DOHH2 (cell line): ENCODE measurements around the gene EEFSEC.

Experiments
- H3F3A ChIP-seq: fragments of 200-600 bp; sonication (generic), shearing (Covaris generic); 2 replicates; pipeline ENCODE4 v1.6.0; 2016; ENCODE audit warnings: antibody characterized with exemption, mild to moderate bottlenecking; ENCODE audit not compliant: control insufficient read depth, insufficient read depth
- H3K27ac ChIP-seq: fragments of 200-600 bp; sonication (generic); 2 replicates; pipeline ENCODE4 v1.5.1; 2014; ENCODE audit warnings: low read depth, mild to moderate bottlenecking, low read length, moderate library complexity
- H3K27me3 ChIP-seq: fragments of 200-600 bp; sonication (generic); 2 replicates; pipeline ENCODE4 v1.6.1; 2014; ENCODE audit warnings: mild to moderate bottlenecking, low read length, mixed read lengths; ENCODE audit not compliant: control insufficient read depth
- H3K36me3 ChIP-seq: fragments of 200-600 bp; sonication (generic); 2 replicates; pipeline ENCODE4 v1.6.1; 2014; ENCODE audit warnings: mild to moderate bottlenecking, low read length, moderate library complexity, mixed read lengths; ENCODE audit not compliant: control insufficient read depth
- H3K4me1 ChIP-seq: fragments of 200-600 bp; sonication (generic); 2 replicates; pipeline ENCODE4 v1.6.1; 2014; ENCODE audit warnings: mild to moderate bottlenecking, low read length, mixed read lengths; ENCODE audit not compliant: control insufficient read depth
- H3K4me2 ChIP-seq: fragments of 200-600 bp; sonication (generic); 2 replicates; pipeline ENCODE4 v1.6.0; 2014; ENCODE audit warnings: mild to moderate bottlenecking, low read length, moderate library complexity
- H3K4me3 ChIP-seq: fragments of 200-600 bp; sonication (generic); 2 replicates; pipeline ENCODE4 v1.5.1; 2014; ENCODE audit warnings: mild to moderate bottlenecking, low read length, mixed read lengths
- H3K79me2 ChIP-seq: fragments of 200-600 bp; sonication (generic); 2 replicates; pipeline ENCODE4 v1.6.1; 2014; ENCODE audit warnings: mild to moderate bottlenecking, low read length, mixed read lengths; ENCODE audit not compliant: control insufficient read depth
- H3K9me2 ChIP-seq: fragments of 200-600 bp; sonication (generic); replicated peaks from 2 replicates; pipeline ENCODE4 v1.6.1; 2014; ENCODE audit warnings: mild to moderate bottlenecking, low read length, mixed read lengths; ENCODE audit not compliant: control insufficient read depth
- H3K9me3 ChIP-seq: fragments of 200-600 bp; sonication (generic); 2 replicates; pipeline ENCODE4 v1.6.1; 2014; ENCODE audit warnings: antibody characterized with exemption, low read length, mixed read lengths; ENCODE audit not compliant: control insufficient read depth, insufficient read depth
- H4K20me1 ChIP-seq: fragments of 200-600 bp; sonication (generic); 2 replicates; pipeline ENCODE4 v1.6.0; 2014; ENCODE audit warnings: low read depth, mild to moderate bottlenecking, antibody characterized with exemption, low read length, moderate library complexity; ENCODE audit not compliant: control insufficient read depth, insufficient read depth
- EZH2phosphoT487 ChIP-seq: fragments of 200-600 bp; sonication (generic); IDR thresholded peaks from 2 replicates; pipeline ENCODE4 v1.6.1; 2017; ENCODE audit warnings: borderline replicate concordance, mild to moderate bottlenecking, antibody characterized with exemption, low read length, moderate library complexity, mixed read lengths
- TF ChIP-seq, protein P1 (sequence below): fragments of 200-600 bp; sonication (generic); IDR thresholded peaks from one replicate; pipeline ENCODE4 v1.5.1; 2014; ENCODE audit warnings: antibody characterized with exemption, mild to moderate bottlenecking, low read depth, low read length; ENCODE audit not compliant: poor library complexity, severe bottlenecking

The EEFSEC gene

DNA sequence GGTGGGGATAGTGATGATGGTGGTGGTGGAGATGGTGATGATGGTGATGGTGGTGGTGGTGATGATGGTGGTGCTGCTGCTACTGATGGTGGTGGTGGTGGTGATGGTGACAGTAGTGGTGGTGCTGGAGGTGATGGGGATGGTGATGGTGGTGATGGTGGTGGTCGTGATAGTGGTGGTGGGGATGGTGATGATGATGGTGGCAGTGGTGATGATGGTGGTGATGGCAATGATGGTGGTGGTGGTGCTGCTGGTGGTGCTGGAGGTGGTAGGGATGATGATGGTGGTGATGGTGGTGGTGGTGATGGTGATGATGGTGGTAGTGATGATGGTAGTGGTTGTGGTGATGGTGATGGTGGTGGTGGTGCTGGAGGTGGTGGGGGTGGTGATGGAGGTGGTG is 292.1 kb downstream of the EEFSEC start:
- Histone ChIP-seq H4K20me1 (no peaks in the 10 kb centered on the region), H3K9me2 (no peaks in the 10 kb centered on the region), H3F3A (no peaks in the 10 kb centered on the region), H3K27me3 (no peaks in the 10 kb centered on the region), H3K4me1 (peaks cover 16% of the 10 kb centered on the region), H3K9me3 (no peaks in the 10 kb centered on the region; the same call in 1 of the 2 replicates), H3K79me2 (no peaks in the 10 kb centered on the region), H3K36me3 (no peaks in the 10 kb centered on the region), H3K27ac (no peak overlapping the region), H3K4me3 (no peak overlapping the region), H3K4me2 (no peak overlapping the region)
- TF ChIP-seq, protein P1, sequence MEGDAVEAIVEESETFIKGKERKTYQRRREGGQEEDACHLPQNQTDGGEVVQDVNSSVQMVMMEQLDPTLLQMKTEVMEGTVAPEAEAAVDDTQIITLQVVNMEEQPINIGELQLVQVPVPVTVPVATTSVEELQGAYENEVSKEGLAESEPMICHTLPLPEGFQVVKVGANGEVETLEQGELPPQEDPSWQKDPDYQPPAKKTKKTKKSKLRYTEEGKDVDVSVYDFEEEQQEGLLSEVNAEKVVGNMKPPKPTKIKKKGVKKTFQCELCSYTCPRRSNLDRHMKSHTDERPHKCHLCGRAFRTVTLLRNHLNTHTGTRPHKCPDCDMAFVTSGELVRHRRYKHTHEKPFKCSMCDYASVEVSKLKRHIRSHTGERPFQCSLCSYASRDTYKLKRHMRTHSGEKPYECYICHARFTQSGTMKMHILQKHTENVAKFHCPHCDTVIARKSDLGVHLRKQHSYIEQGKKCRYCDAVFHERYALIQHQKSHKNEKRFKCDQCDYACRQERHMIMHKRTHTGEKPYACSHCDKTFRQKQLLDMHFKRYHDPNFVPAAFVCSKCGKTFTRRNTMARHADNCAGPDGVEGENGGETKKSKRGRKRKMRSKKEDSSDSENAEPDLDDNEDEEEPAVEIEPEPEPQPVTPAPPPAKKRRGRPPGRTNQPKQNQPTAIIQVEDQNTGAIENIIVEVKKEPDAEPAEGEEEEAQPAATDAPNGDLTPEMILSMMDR: no peak
- TF ChIP-seq EZH2phosphoT487: no peak

DNA sequence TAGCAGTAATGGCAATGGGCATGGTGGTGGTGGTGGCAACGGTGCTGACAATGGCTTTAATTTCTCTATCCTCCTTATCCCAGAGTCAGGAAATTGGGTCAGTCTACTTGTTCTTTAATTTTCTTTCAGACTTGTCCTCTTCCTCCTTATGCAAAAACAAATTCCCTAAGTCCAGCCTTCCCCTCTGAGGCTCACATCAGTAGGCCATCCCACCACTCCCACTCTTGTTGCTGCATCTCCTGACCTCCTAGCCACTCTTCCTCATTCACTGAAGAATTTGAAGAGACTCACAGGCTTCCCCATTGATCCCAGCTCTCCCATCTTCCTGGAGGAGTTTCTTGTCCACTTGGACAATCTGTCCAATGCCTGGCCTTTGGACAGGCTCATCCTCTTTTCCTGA is 293.5 kb downstream of the EEFSEC start:
- Histone ChIP-seq H4K20me1 (no peaks in the 10 kb centered on the region), H3K4me1 (peaks cover 16% of the 10 kb centered on the region), H3K27me3 (no peaks in the 10 kb centered on the region), H3K9me3 (no peaks in the 10 kb centered on the region; the same call in 1 of the 2 replicates), H3K79me2 (no peaks in the 10 kb centered on the region), H3K36me3 (no peaks in the 10 kb centered on the region), H3K4me3 (no peak overlapping the region), H3K27ac (no peak overlapping the region), H3K9me2 (no peaks in the 10 kb centered on the region), H3K4me2 (no peak overlapping the region), H3F3A (no peaks in the 10 kb centered on the region)
- TF ChIP-seq, protein P1: no peak
- TF ChIP-seq EZH2phosphoT487: no peak

DNA sequence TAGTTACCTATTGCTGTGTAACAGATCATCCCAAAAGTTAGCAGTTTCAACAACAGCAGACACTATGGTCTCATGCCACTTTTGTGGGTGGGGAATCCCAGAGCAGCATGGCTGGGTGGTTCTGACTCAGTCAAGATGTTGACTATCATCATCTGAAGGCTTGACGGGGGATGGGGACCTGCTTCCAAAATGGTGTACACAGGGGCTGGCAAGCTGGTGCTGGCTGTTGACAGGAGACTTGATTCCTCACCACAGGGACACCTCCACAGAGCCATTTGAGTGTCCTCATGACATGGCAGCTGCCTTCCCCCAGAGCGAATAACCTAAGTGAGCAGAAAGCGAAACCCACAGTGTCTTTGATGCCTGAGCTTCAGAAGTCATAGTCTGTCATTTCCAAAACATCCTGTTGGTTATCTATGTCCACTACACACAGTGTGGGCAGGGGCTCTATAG is 294.3 kb downstream of the EEFSEC start:
- Histone ChIP-seq H3K36me3 (no peaks in the 10 kb centered on the region), H3K9me2 (no peaks in the 10 kb centered on the region), H3K4me1 (peaks cover 16% of the 10 kb centered on the region), H3K27ac (no peak overlapping the region), H3K9me3 (no peaks in the 10 kb centered on the region; the same call in 1 of the 2 replicates), H3K4me2 (no peak overlapping the region), H3K4me3 (no peak overlapping the region), H3F3A (no peaks in the 10 kb centered on the region), H3K79me2 (no peaks in the 10 kb centered on the region), H4K20me1 (no peaks in the 10 kb centered on the region), H3K27me3 (no peaks in the 10 kb centered on the region)
- TF ChIP-seq EZH2phosphoT487: no peak
- TF ChIP-seq, protein P1: no peak
